Transverse colon (tissue), 4 donors: ENCODE results near the gene KDELR1. TPM values are rescaled to one million over a fixed set of nuclear protein-coding genes. Genes with fewer than 3 reads are reported as not detected.

Experiments
- DNase-seq: peaks from one replicate; pipeline ENCODE4 v3.0.0-alpha.2; 2019
- H3K27ac ChIP-seq, 4 donors: fragments of 200-600 bp; sonication (generic); 2 replicates each; pipeline ENCODE4 v1.5.1; 2016 to 2018; ENCODE audit warnings: inconsistent platforms in 4 of 4
- H3K27me3 ChIP-seq: fragments of 200-600 bp; sonication (generic); 2 replicates; pipeline ENCODE4 v1.5.1; 2017; ENCODE audit warnings: inconsistent platforms
- H3K36me3 ChIP-seq, 4 donors: fragments of 200-600 bp; sonication (generic); 2 replicates each; pipeline ENCODE4 v1.5.1; 2017 to 2019; ENCODE audit warnings: inconsistent platforms in 4 of 4
- H3K4me1 ChIP-seq, 4 donors: fragments of 200-600 bp; sonication (generic); 2 replicates each; pipeline ENCODE4 v1.5.1; 2017 to 2020; ENCODE audit warnings: inconsistent platforms in 4 of 4
- H3K4me3 ChIP-seq, 4 donors: fragments of 200-600 bp; sonication (generic); 1 replicate in 1 of 4; 2 replicates in 3 of 4; pipeline versions ENCODE4 v1.5.1 to v1.6.1; 2017 to 2019; ENCODE audit warnings: inconsistent platforms in 4 of 4
- H3K9me3 ChIP-seq, 2 donors: fragments of 200-600 bp; sonication (generic); 2 replicates each; pipeline ENCODE4 v1.5.1; 2017 to 2019; ENCODE audit warnings: inconsistent platforms in 2 of 2
- EP300 ChIP-seq: sonication (generic); formaldehyde crosslinking; IDR thresholded peaks from one replicate; pipeline ENCODE4 v1.6.1; 2017; ENCODE audit warnings: antibody characterized with exemption, low read depth
- POLR2A ChIP-seq: fragments of 450-650 bp; IDR thresholded peaks from one replicate; pipeline ENCODE4 v1.6.1; 2016; ENCODE audit warnings: antibody characterized with exemption, mild to moderate bottlenecking, moderate library complexity
- POLR2AphosphoS5 ChIP-seq, 3 donors: sonication (generic); formaldehyde crosslinking; IDR thresholded peaks; one replicate each; pipeline ENCODE4 v1.6.1; 2016; ENCODE audit warnings: antibody characterized with exemption in 3 of 3
- WGBS, 2 donors: methylation state at CpG; one replicate each; pipeline ENCODE4 v1.1.5; 2018; ENCODE audit warnings: low coverage in 1 of 2; 5-methylcytosine and 5-hydroxymethylcytosine counted together
- in situ Hi-C, 4 donors: fragments of 200-750 bp; cut with MboI; loops; one replicate each; pipeline versions ENCODE4 v1.15.0 to v1.15.1; 2017; ENCODE audit warnings: low sequenced_read_pairs in 3 of 4, low pct_ligation_motif_present in 1 of 4, low pct_unique_long_range_greater_than_20kb in 1 of 4
- intact Hi-C: fragments of 100-400 bp; cut with DNase I; formaldehyde crosslinking; loops from one replicate; pipeline ENCODE4 v1.15.1; 2023; ENCODE audit warnings: low total_unique reads
- total RNA-seq, 4 donors: library from RNA; depleted of rRNA; stranded (reverse); fragments of >200 nt; gene quantifications; one replicate each; pipeline ENCODE4 v1.1.0, GENCODE V29; 2016
- TF ChIP-seq, protein P1 (sequence below), 5 experiments: fragments of 200-600 bp in 3 of 5; fragments of 450-650 bp in 2 of 5; sonication (generic) in 3 of 5; IDR thresholded peaks; 1 replicate in 2 of 5; 2 replicates in 3 of 5; pipeline ENCODE4 v1.5.1; 2016 to 2017; ENCODE audit warnings: antibody characterized with exemption in 5 of 5, inconsistent platforms in 3 of 5, mild to moderate bottlenecking in 2 of 5, moderate library complexity in 1 of 5

The KDELR1 gene
- total RNA-seq, 4 donors from 2014 or later, result 80.6 to 146 (median 120) TPM

DNA sequence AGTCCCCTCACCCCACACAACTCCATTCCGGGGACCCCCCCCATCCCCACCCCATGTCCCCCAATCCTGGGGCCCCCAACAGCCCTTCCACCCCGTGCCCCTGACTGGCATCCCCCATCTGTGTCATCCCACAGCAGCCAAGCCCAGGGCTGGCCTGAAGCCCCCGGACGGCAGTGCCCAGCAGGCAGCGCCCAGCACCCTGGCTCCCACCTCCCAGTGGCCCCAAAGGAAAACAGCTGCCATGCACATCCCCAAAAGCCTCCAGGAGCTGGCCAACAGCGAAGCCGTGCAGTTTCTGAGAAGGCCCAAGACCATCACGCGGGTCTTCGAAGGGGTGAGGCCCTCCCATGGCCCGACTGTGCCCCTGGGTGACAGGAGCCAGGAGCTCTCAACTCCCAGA, 25.7 kb downstream of the KDELR1 start:
- Histone ChIP-seq H3K27ac (no peak overlapping the region), H3K4me1 (peaks cover 3 to 28% (median 19%) of the 10 kb centered on the region in 4 donors), H3K27me3 (no peaks in the 10 kb centered on the region), H3K4me3 (no peak overlapping the region), H3K36me3 (no peaks in the 10 kb centered on the region), H3K9me3 (no peaks in the 10 kb centered on the region)
- DNase-seq, result no peak
- in situ Hi-C loops (no loop called here), intact Hi-C loops (loop anchor here (10.0 kb wide), 1 partner anchor 261 kb away; no protein-coding TSS in a partner anchor)
- TF ChIP-seq, protein P1, sequence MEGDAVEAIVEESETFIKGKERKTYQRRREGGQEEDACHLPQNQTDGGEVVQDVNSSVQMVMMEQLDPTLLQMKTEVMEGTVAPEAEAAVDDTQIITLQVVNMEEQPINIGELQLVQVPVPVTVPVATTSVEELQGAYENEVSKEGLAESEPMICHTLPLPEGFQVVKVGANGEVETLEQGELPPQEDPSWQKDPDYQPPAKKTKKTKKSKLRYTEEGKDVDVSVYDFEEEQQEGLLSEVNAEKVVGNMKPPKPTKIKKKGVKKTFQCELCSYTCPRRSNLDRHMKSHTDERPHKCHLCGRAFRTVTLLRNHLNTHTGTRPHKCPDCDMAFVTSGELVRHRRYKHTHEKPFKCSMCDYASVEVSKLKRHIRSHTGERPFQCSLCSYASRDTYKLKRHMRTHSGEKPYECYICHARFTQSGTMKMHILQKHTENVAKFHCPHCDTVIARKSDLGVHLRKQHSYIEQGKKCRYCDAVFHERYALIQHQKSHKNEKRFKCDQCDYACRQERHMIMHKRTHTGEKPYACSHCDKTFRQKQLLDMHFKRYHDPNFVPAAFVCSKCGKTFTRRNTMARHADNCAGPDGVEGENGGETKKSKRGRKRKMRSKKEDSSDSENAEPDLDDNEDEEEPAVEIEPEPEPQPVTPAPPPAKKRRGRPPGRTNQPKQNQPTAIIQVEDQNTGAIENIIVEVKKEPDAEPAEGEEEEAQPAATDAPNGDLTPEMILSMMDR (IDR thresholded peaks at IDR 0.05), result no peak
- TF ChIP-seq POLR2A, result no peak
- TF ChIP-seq POLR2AphosphoS5 (IDR thresholded peaks at IDR 0.05), result no peak
- no peak for TF ChIP-seq EP300
- WGBS, 2 donors, result 95% methylated on average over 8 of the region's 11 CpGs; no CpG with 5 or more reads in 1 of the 2 donors

DNA sequence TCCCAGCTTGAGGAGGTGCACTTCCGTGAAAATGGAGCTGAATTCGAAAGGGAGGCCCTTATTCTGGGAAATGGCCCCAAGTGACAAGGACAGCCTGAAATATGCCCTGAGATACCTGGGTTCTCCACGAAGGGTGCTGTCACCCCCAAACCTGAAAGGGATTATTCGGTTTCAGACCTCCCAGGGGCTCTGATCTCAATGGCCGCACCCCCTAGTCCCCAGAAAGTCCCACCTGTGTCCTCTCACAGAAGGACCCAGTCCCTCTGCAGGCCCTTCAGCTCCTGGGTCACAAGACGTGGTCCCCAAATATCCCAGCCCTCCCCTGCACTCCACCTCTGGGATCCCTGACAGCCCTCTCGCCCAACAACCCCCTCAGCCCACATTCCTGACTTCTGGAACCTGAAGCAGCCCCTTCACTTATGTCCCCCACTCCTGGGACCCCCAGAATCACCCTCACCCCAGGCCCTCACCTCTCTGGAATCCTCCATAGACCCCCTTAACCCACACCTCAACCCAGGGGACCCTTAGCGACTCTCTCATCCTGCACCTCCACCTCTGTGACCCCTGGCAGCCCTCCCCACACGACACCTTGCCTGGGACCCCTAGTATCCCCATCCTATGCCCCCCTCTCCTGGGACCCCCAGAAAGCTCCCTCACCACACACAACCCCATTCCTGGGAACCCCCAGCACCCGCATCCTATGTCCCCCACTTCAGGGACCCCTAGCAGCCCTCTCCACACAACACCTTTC, 26.6 kb downstream of the KDELR1 start:
- intact Hi-C loops (loop anchor here (10.0 kb wide), 1 partner anchor 260 kb away; no protein-coding TSS in a partner anchor), in situ Hi-C loops (no loop called here)
- H3K4me1 ChIP-seq, result peaks cover 3 to 28% (median 19%) of the 10 kb centered on the region in 4 donors
- no peaks in the 10 kb centered on the region for H3K36me3 ChIP-seq
- TF ChIP-seq POLR2A, result no peak
- TF ChIP-seq, protein P1 (IDR thresholded peaks at IDR 0.05), result peak in 1 of 5 experiments; percentile 14
- H3K27me3 ChIP-seq, result no peaks in the 10 kb centered on the region
- DNase-seq, result peak; percentile 25
- peak overlapping the region; percentile 92 to 99 (median 96) for H3K27ac ChIP-seq
- 67 to 80% methylated on average over 1 to 10 of the region's 10 CpGs for WGBS, 2 donors
- H3K9me3 ChIP-seq, result no peaks in the 10 kb centered on the region
- peak overlapping the region in 3 of 4 donors; percentile 11 to 83 (median 41) for H3K4me3 ChIP-seq

DNA sequence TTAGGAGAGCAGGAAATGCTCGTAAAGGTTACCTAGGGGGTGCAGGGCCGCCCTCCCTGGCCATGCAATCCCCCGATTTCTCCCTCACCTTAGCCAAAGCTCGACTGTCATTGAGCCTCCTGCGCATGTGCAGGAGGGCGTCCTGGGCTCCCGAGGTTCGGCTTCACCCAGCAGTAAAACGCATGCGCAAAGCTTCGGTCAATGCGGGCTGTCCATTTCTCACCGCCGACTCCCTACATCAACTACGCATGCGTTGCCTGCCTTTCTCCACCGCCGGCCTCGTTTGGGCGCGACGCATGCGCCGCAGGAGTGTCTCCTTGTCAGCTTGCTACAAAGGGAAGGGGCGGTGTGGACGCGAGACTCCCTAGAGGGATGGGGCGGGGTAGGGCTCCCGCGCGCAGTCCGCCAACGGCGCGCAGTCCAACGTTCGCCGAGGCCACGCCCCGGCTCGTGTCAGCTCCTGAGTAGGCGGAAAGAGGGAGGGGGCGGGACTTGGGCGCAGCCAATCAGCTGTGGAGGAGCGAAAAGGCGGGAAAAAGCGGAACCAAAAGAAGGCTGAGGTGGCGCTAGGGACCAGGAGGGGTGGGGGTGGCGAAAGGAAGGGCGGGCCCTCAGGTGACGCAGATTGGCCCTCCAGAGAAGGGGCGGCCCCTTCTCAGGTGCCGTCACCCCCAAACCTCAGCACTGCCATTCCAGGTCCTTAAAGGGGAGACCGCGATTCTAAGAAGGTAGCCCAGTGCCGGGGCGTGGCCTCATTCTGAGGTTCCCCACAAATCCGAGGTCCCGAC, 27.3 kb downstream of the KDELR1 start, which contains the start of the genes SYNGR4 and TMEM143:
Gene SYNGR4, plus strand, starts transcription at position 558 of the 788 bp plus-strand sequence. CDS start 1,476 bp downstream, outside the sequence.
Gene TMEM143, minus strand, starts transcription at position 131 of the 788 bp plus-strand sequence. Its CDS starts 20 bp downstream, at position 111.
- WGBS, 2 donors, result 0 to 1% methylated on average over 7 to 51 of the region's 59 CpGs
- TF ChIP-seq, protein P1 (IDR thresholded peaks at IDR 0.05), result no peak
- peak; percentile 53 to 70 (median 68) for TF ChIP-seq POLR2AphosphoS5 (IDR thresholded peaks at IDR 0.05)
- peak; percentile 8 for TF ChIP-seq POLR2A
- no peak for TF ChIP-seq EP300
- peak; percentile 98 for DNase-seq
- Histone ChIP-seq H3K27me3 (no peaks in the 10 kb centered on the region), H3K36me3 (no peaks in the 10 kb centered on the region), H3K27ac (peak within 1 kb of the TSS; percentile 92 to 99 (median 96)), H3K4me1 (peaks cover 3 to 23% (median 15%) of the 10 kb centered on the region in 4 donors), H3K4me3 (peak within 1 kb of the TSS; percentile 29 to 83 (median 46)), H3K9me3 (no peaks in the 10 kb centered on the region)
- in situ Hi-C loops, result no loop called here
- intact Hi-C loops, result loop anchor here (10.0 kb wide), 1 partner anchor 259 kb away; no protein-coding TSS in a partner anchor

DNA sequence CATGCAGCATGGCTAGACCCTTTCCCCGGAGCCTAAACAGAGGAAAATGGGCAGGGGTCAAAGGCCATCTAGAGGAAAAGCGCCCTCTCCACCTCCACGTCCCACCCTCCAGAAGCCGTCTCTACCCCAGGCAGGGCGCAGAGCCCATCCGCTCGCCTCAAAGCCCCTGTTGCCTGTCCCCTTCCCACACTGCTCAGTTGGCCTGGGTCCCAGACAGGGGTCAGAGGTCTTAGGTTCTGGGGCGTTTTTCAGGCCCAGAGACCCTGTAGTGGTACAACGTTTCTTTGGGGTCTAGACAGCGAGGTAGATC, 27.9 kb downstream of the KDELR1 start:
- no peak for DNase-seq
- 5% methylated on average over 10 of the region's 10 CpGs; no CpG with 5 or more reads in 1 of the 2 donors for WGBS, 2 donors
- in situ Hi-C loops, result no loop called here
- H3K27me3 ChIP-seq, result no peaks in the 10 kb centered on the region
- no peaks in the 10 kb centered on the region for H3K9me3 ChIP-seq
- intact Hi-C loops, result loop anchor here (10.0 kb wide), 1 partner anchor 259 kb away; no protein-coding TSS in a partner anchor
- peaks cover 3 to 19% (median 13%) of the 10 kb centered on the region in 4 donors for H3K4me1 ChIP-seq
- no peak for TF ChIP-seq POLR2AphosphoS5 (IDR thresholded peaks at IDR 0.05)
- no peak for TF ChIP-seq EP300
- TF ChIP-seq, protein P1 (IDR thresholded peaks at IDR 0.05), result no peak
- peak; percentile 46 for TF ChIP-seq POLR2A
- H3K36me3 ChIP-seq, result no peaks in the 10 kb centered on the region
- H3K27ac ChIP-seq, result peak overlapping the region; percentile 92 to 99 (median 96)
- H3K4me3 ChIP-seq, result peak overlapping the region; percentile 29 to 83 (median 46)
